Hippocampal formation (tissue), 2 donors: ENCODE results near the gene DDX27.
"Not testable (repeated sequence)": the region's sequence is repeated elsewhere in the genome, so short reads cannot be mapped to it uniquely, and the experiment has no call there.

Experiments used
- DNase-seq, 2 donors: peaks; one replicate each; lab custom pipeline; 2025; lab: John Stamatoyannopoulos, UW

Gene DDX27

DNA sequence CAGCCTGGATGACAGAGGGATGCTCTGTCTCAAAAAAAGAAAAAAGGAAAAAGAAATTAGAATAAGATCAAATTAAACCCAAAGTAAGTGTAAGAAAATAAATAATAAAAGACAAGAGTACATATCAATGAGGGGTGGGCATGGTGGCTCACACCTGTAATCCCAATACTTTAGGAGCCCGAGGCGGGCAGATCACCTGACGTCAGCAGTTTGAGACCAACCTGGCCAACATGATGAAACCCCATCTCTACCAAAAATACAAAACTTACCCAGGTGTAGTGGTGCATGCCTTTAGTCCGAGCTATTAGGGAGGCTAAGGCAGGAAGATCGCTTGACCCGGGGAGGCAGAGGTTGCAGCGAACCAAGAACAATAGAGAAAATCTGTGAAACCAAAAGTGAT, 16.2 kb upstream of the DDX27 start:
- DNase-seq = no peak

- DNase-seq = no peak
Observed at GRCh38 chr20:49203746-49204145, 15.5 kb upstream of the DDX27 start.

GRCh38 chr20:49207076-49207475, 12.1 kb upstream of the DDX27 start:
- DNase-seq = no peak

DNA sequence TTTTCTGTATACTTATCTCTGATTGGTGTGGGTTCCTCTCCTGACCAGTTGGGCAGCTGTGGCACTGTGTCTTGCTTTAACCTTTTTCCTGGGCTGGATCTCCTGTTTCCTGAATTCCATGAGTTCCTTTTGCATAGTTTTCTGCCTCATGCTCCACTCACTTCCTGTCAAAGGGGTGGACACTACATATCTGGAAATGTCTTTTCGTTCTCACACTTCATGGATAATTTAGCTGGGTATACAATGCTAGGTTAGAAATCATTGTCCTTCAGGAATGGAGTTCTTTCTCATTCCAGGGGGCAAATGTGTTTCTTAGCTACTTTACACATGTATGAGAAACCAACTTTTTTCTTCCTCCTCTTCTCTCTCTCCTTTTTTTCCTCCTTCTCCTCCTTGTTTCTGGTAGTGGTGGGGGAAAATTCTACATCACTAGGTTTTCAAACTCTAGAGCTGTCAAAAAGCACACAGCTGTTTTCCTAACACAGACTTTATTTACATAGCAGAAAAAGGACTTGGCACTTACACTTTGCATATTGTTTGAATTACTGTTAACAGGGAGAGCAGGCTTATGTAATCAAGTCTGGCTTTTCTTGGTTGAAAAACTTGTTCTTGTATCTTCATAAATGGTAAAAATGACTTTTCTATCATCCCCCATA, 9.0 kb upstream of the DDX27 start:
- DNase-seq = no peak

DNA sequence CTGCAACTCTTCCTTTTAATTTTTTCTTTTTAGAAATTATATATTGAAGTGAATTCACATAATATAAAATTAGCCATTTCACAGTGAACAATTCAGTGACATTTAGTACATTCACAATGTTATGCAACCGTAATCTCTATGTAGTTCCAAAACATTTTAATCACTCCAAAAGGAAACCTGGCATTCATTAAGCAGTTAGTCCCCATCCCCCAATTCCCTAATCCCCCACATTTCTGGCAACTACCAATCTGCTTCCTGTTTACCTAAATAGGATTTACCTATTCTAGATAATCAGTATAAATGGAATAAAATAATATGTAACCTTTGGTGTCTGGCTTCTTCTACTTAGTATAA, 8.5 kb upstream of the DDX27 start:
- DNase-seq = no peak

DNA sequence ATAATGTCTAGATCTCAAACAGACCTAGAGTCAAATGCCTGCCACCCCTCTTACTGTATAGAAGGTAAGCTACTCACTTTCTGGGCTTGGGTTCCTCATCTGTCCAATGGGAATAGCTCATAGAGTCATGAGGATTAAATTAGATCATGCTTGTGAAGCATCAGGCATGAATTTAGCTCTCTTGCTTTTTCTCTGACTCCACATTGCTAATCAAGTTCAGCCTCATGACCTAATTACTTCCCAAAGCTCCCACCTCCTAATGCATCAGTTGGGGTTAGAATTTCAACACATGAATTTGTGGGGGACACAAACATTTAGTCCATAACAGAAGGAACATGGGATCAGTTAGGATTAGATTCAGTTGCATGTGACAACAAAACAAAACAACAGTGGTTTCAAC, 4.6 kb upstream of the DDX27 start:
- no peak for DNase-seq

DNA sequence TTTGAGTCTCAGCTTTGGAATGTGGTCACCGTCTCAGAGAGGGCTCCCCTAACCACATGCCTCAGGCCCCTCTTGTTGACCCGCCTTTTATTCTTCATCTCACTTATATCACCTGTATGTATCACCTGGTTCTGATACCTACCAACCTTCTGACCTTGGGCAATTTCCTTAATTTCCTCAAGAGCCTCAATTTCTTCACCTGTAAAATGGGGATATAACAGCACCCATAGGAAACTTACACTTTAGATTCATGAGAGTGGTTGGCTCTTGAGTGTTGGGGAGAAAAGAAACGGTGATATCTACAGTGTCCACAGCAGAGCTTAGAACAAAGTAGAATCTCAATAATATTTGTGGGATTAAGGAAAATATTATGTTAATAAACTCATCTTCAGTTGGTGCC, 4.0 kb upstream of the DDX27 start:
- DNase-seq = no peak

- peak; percentile 88 to 89 for DNase-seq
Observed at GRCh38 chr20:49216991-49217578, 2.1 kb upstream of the DDX27 start.

DNA sequence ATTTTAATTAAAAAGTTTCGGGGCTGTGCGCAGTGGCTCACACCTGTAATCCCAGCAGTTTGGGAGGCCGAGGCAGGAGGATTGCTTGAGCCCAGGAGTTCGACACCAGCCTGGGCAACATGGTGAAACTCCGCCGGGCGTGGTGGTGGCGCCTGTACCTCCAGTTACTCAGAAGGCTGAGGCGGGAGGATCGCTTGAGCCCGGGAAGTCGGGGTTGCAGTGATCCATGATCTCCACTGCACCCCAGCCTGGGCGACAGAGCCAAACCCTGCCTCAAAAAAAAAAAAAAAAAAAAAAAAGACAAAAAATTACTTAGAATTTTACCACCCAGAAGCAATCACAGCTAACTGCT, 501 bp upstream of the DDX27 start:
- not testable (repeated sequence) for DNase-seq

GRCh38 chr20:49219924-49220831, 962 bp downstream of the DDX27 start:
- DNase-seq = no peak

DNA sequence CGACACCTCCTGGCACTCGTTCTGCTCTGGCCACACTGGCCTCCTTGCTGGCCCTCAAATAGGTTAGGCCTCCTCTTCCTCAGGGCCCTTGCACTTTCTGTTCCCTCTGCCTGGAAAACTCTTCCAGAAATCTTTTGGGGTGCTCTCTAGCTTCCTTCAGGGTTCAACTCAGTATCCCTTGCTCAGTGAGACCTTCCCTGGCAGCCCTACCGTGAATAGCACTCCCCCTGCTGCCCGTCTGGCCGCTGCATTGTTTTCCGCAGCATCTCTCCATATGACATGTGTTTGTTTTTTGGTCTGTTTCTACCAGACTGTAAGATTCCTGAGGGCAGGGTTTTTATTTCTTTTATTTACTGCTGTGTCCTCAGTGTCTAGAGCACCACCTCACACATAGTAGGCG, 6.7 kb downstream of the DDX27 start:
- DNase-seq = no peak

GRCh38 chr20:49228676-49229075, 9.5 kb downstream of the DDX27 start:
- no peak for DNase-seq

DNA sequence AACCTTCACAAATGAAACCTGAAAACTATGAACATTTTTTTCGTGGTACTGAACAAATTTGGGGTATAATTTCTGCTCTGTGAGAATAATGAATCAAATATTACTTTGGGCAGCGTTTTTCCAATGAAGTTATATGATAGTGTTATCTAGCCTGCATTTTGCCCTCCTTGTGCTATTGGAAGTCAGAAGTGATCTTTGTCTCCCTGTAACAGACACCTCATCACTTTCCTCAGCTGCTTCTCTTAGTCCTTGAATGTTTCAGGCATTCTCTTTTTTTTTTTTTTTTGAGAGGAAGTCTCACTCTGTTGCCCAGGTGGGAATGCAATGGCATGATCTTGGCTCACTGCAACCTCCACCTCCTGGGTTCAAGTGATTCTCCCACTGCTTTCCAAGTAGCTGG, 10.2 kb downstream of the DDX27 start:
- no peak for DNase-seq

- no peak for DNase-seq
Observed at GRCh38 chr20:49230021-49230420, 10.8 kb downstream of the DDX27 start.

DNA sequence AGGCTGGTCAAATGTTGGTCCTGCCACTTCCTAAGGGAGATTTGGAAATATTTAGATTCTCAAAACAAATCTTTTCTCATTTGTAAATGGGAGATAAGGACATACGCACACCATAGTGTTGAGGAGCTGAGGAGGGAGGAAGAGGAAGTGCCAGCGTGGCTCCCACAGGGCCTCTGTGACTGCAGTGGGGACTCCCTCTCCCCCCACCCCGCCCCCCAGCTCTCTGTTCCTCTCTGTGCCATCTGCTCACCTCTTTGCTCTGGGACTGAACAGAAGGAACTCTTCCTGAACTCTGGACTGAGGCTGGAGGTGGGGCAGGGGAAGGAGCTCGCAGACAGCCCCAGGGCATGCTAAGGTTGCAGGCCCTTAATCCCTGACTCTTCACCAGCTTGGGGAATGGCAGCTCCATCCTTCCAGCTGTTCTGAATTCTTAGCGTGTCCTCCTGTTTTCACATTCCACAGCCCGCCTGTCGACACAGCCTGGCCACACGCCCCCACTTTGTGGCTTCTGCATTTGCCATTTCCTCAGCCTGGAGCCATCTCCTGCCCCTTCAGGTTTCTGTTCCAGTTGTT, 11.4 kb downstream of the DDX27 start:
- DNase-seq = peak in 1 of 2 donors; percentile 11

DNA sequence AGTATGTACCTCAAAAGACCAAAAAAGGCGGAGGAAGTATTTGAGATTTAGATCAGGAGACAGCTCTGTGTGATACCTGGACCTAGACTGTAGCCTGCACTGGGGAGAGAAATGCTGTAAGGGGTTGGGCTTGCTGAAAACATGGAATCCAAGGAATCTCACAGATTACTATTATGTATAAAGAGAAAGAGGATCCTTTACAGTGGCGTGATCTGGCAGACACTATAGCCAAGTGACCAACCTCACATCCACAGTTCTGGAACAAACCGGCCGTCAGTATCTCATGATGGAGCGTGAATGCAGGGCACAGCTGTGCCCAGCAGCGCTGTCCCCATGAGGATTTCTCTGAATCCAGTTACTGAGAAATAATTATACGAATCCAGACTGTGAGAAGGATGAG, 12.3 kb downstream of the DDX27 start:
- DNase-seq = no peak

DNA sequence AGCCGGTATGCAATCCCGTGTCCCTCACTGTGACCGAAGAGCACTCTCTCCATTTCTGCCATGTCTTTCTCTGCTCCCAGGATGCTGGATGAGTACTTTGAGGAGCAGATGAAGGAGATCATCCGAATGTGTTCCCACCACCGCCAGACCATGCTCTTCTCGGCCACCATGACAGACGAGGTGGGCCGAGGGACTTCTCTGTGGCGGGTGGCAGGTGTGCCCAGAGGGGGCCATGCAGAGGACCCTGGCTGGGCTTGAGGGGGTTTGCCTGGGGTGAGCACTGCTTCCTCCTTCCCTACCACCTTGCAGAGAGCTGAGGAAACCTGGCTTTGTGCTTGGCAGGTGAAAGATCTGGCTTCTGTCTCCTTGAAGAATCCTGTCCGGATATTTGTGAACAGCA, 14.0 kb downstream of the DDX27 start:
- no peak for DNase-seq

DNA sequence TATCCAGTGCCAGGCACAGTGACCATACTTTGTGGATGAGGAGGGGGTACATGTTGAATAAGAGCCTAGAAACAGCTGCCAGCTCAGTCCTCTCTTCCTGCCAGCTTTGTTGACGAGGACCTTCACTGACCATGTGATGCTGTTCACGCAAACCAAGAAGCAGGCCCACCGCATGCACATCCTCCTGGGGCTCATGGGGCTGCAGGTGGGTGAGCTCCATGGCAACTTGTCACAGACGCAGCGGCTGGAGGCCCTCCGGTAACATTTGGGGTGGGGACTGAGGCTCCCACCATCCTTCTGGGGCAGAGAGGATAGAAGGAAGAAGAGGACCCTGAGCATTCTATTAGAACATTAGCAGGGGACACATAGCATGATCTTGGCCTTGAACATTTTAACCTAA, 15.6 kb downstream of the DDX27 start:
- DNase-seq = no peak

DNA sequence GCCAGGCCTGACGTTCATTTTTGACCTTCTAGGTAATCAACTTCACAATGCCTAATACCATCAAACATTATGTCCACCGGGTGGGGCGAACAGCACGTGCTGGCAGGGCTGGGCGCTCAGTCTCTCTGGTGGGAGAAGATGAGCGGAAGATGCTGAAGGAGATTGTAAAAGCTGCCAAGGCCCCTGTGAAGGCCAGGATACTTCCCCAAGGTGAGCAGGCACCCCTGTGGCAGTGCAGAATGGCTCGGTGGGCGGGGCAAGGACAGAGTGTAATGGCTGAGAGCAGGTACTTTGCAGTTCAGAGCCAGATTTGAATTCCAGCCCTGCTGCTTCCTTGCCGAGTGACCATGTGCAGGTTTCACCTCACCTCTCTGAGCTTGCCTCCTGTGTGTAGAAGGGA, 17.1 kb downstream of the DDX27 start:
- no peak for DNase-seq

DNA sequence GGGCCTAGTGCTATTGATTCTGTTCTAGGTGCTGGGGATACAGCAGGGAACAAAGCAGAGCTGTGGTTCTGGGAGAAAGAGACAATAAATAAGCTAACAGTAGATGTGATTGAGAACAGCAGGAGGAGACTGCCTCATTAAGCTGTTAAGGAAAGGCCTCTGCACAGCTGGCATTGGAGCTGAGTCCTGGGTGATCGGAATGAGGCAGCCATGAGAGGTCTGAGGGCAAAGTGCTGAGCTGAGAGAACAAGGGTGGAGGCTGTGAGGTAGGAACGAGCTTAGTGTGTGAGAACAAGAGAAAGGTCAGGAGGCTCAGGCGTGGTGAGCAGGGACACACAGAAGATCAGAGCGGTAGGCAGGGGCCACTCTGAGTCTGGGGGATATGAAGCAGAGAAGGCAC, 18.3 kb downstream of the DDX27 start:
- no peak for DNase-seq

DNA sequence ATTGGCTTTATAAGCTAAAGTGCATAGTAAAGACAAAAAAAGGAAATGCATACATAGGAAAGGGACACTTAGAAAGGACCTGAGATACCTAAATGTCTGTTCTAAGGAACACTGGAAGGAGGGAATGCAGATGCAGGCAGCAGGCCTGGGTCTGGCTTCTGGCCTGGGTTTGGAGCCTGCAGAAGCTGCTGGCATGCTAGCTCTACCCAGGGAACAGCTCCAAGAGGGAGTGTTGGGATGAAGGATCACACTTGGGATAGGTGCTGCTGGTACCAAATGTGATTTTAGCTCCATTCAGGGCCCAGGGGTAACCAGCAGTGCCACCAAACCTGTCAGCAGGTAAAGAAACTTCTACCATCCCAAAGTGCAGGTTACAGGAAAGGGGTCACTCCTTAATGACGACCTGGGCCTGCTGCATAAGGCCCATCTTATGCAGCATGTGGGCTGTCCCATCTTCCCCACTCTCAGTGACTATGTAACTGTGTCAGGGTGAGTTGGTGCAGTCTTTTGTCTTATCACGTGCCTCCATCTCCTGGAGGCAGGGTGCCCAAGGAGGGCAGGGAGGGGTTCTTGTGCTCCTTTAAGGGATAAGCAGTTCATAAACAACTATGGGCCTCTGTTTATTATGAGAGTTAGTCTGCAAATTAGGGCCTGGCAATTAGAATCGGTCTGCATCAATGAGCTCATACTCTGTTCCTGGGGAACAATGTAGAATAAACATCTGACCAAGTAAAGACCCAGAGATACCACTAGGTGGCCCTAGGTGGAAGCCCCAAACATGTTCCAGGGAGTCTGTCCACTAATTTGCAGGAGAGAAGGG, 26.9 kb downstream of the DDX27 start:
- peak; percentile 23 to 65 for DNase-seq

DNA sequence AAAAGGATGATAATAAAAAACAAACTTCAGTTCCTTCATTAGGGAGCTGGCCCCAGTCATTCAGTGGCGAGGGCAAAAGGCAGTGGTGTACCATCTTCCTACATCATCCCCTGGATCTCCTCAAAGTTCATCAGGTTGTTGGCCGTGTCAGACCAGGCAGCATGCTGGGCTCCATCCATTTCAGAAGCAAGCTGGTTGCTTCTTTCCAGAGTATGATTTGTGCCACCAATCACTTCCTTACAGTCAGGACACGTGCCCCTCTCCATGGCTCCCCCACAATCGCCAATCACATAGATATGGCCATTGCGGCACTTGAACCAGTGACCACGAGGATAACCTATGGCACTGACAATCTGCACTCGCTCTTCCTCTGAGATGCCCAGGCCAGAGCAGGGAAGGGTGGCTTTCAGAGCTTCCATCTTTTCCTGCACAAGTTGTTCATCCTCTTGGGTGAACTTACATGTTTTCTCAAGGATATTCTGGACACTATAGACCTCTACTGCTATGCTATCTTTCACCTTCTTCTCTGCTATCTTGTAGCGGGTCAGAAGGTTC, 28.0 kb downstream of the DDX27 start:
- DNase-seq = no peak
